ENCODE measurements around the gene HPD. TPM values are rescaled to one million over a fixed set of nuclear protein-coding genes. Genes with fewer than 3 reads are reported as not detected.
"Not testable (repeated sequence)": the region's sequence is repeated elsewhere in the genome, so short reads cannot be mapped to it uniquely, and the experiment has no call there.

The HPD gene
- total and polyA plus RNA-seq, 2 of the 4 experiments (the other 2 are of a cell fraction): 0.15 to 0.18 TPM

GRCh38 chr12:121857322-121858246 lies 1.1 kb downstream of the HPD start:
- POLR2A ChIA-PET (ENCODE audit: unreplicated experiment): no interaction called here
- Histone ChIP-seq H2BK120ac (ENCODE audit: low read depth, low read length) (no peak overlapping the region), H3K23ac (ENCODE audit: low read depth, low read length) (no peak overlapping the region), H3K4ac (ENCODE audit: low read depth, low read length) (no peak overlapping the region; the same call in 1 of the 2 replicates), H3K4me2 (ENCODE audit: low read depth, low read length) (no peak overlapping the region), H3K79me1 (ENCODE audit: low read depth in 1 of 2, low read length in 2 of 2) (peaks cover 0 to 4% of the 10 kb centered on the region in 2 experiments; a peak in 1 of 4 replicates), H4K8ac (ENCODE audit: low read depth in 2 of 2, low read length in 2 of 2) (no peak overlapping the region), H4K20me1 (ENCODE audit: insufficient read depth, low read length) (no peaks in the 10 kb centered on the region), H3K14ac (replicated peaks; ENCODE audit: low read depth, low read length) (no peak overlapping the region), H2BK15ac (ENCODE audit: low read depth, low read length) (no peak overlapping the region), H3K56ac (ENCODE audit: extremely low read depth, insufficient read depth, low read length) (no peak overlapping the region), H3K9me1 (ENCODE audit: insufficient read depth, low read length) (peaks cover 14% of the 10 kb centered on the region), H2AK5ac (ENCODE audit: low read depth, low read length) (0 out of 2 replicates have a peak overlapping the region, but pooled peaks have one; percentile 18), H3K27me3 (ENCODE audit: control insufficient read depth, insufficient read depth, low read length) (no peaks in the 10 kb centered on the region; the same call in 1 of the 2 replicates), H2AK9ac (replicated peaks; ENCODE audit: low read depth, low read length, poor library complexity) (peak overlapping the region; percentile 78), H2BK20ac (ENCODE audit: low read depth, low read length) (no peak overlapping the region), H4K91ac (ENCODE audit: insufficient read depth, low read depth, low read length) (0 out of 2 replicates have a peak overlapping the region, but pooled peaks have one; percentile 15), H2AFZ (replicated peaks; ENCODE audit: low read length, poor library complexity) (peak overlapping the region; percentile 51), H3K18ac (ENCODE audit: low read depth, low read length) (no peak overlapping the region), H3K27ac (ENCODE audit: insufficient read depth, low read length) (no peak overlapping the region), H2BK5ac (ENCODE audit: low read depth, low read length, poor library complexity, severe bottlenecking) (no peak overlapping the region), H3K4me1 (ENCODE audit: control insufficient read depth, insufficient read depth, low read length) (peaks cover 19% of the 10 kb centered on the region), H3K9ac (ENCODE audit: low read depth, low read length) (no peak overlapping the region), H3K9me3 (ENCODE audit: control insufficient read depth, insufficient read depth, low read length) (no peaks in the 10 kb centered on the region), H3K4me3 (ENCODE audit: insufficient read depth, low read depth, low read length) (no peak overlapping the region), H4K5ac (ENCODE audit: low read depth, low read length) (no peak overlapping the region), H3K36me3 (ENCODE audit: control insufficient read depth, insufficient read depth, low read length) (no peaks in the 10 kb centered on the region)
- in situ Hi-C loops (cut with MboI; ENCODE audit: low sequenced_read_pairs) (no loop called here), intact Hi-C loops (cut with micrococcal nuclease) (no loop called here), dilution Hi-C loops (cut with HindIII; ENCODE audit: low sequenced_read_pairs, unreplicated experiment) (no loop called here)
- no TSS peak for BruUV-seq (replicated peaks)
- ATAC-seq (ENCODE audit: low read depth) (no peak), DNase-seq (no peak)
- WGBS, 2 experiments (ENCODE audit: extremely low coverage in 2 of 2, insufficient read length in 1 of 2): 50% methylated on average over 1 of the region's 11 CpGs; no CpG with 5 or more reads in 1 of the 2 experiments
- TF ChIP-seq CEBPB (IDR thresholded peaks at IDR 0.05; ENCODE audit: low read depth, low read length) (no peak), MAZ (IDR thresholded peaks at IDR 0.05; ENCODE audit: borderline replicate concordance, low read depth, low read length) (no peak), MXI1 (IDR thresholded peaks at IDR 0.05; ENCODE audit: borderline replicate concordance, low read depth, low read length) (no peak), CHD1 (IDR thresholded peaks at IDR 0.05; ENCODE audit: low read depth, low read length) (no peak)
- TF ChIP-seq, protein P1, sequence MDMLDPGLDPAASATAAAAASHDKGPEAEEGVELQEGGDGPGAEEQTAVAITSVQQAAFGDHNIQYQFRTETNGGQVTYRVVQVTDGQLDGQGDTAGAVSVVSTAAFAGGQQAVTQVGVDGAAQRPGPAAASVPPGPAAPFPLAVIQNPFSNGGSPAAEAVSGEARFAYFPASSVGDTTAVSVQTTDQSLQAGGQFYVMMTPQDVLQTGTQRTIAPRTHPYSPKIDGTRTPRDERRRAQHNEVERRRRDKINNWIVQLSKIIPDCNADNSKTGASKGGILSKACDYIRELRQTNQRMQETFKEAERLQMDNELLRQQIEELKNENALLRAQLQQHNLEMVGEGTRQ (IDR thresholded peaks at IDR 0.05; ENCODE audit: low read depth, low read length): no peak
- CTCF ChIA-PET: interaction anchor here (1.4 kb wide), 1 partner anchor 15 kb away, joined by 4 read pairs; no protein-coding TSS in a partner anchor

GRCh38 chr12:121852392-121852791 lies 6.3 kb downstream of the HPD start:
- H2AK9ac ChIP-seq (replicated peaks; ENCODE audit: low read depth, low read length, poor library complexity); H3K18ac ChIP-seq (ENCODE audit: low read depth, low read length); H3K9me3 ChIP-seq (ENCODE audit: control insufficient read depth, insufficient read depth, low read length); H3K9me1 ChIP-seq (ENCODE audit: insufficient read depth, low read length); ATAC-seq (ENCODE audit: low read depth); H3K14ac ChIP-seq (replicated peaks; ENCODE audit: low read depth, low read length); H4K91ac ChIP-seq (ENCODE audit: insufficient read depth, low read depth, low read length); H4K8ac ChIP-seq (ENCODE audit: low read depth in 2 of 2, low read length in 2 of 2); H3K4ac ChIP-seq (ENCODE audit: low read depth, low read length); H2BK20ac ChIP-seq (ENCODE audit: low read depth, low read length); POLR2A ChIA-PET (ENCODE audit: unreplicated experiment); H2BK15ac ChIP-seq (ENCODE audit: low read depth, low read length); H3K9ac ChIP-seq (ENCODE audit: low read depth, low read length); DNase-seq; H3K4me1 ChIP-seq (ENCODE audit: control insufficient read depth, insufficient read depth, low read length); H2BK5ac ChIP-seq (ENCODE audit: low read depth, low read length, poor library complexity, severe bottlenecking); H4K20me1 ChIP-seq (ENCODE audit: insufficient read depth, low read length); H3K36me3 ChIP-seq (ENCODE audit: control insufficient read depth, insufficient read depth, low read length); H3K27me3 ChIP-seq (ENCODE audit: control insufficient read depth, insufficient read depth, low read length); intact Hi-C loops (cut with micrococcal nuclease); BruUV-seq (replicated peaks); H2AK5ac ChIP-seq (ENCODE audit: low read depth, low read length); H2BK120ac ChIP-seq (ENCODE audit: low read depth, low read length); H3K27ac ChIP-seq (ENCODE audit: insufficient read depth, low read length); H3K79me1 ChIP-seq (ENCODE audit: low read depth in 1 of 2, low read length in 2 of 2); H3K4me3 ChIP-seq (ENCODE audit: insufficient read depth, low read depth, low read length); H4K5ac ChIP-seq (ENCODE audit: low read depth, low read length); H3K23ac ChIP-seq (ENCODE audit: low read depth, low read length); H2AFZ ChIP-seq (replicated peaks; ENCODE audit: low read length, poor library complexity); H3K4me2 ChIP-seq (ENCODE audit: low read depth, low read length); dilution Hi-C loops (cut with HindIII; ENCODE audit: low sequenced_read_pairs, unreplicated experiment); in situ Hi-C loops (cut with MboI; ENCODE audit: low sequenced_read_pairs); CTCF ChIA-PET; H3K56ac ChIP-seq (ENCODE audit: extremely low read depth, insufficient read depth, low read length): not testable (repeated sequence)
- no CpG with 5 or more reads among the region's 3 CpGs for WGBS, 2 experiments (ENCODE audit: extremely low coverage in 2 of 2, insufficient read length in 1 of 2)
